Stimulated activated CD8-positive, alpha-beta memory T cell treated with anti-CD3 and anti-CD28 coated beads, Interleukin-2, amount 100 ng/mL, for 1 hour (primary cell): Measurements from ENCODE around the gene CRYBA2.

Experiments
- DNase-seq, 2 donors: peaks; one replicate each; pipeline ENCODE4 v3.0.0-alpha.2; 2020; ENCODE audit warnings: low read depth in 2 of 2

The CRYBA2 gene

GRCh38 chr2:218993345-218994315, at the start of gene CRYBA2:
CRYBA2 (minus strand) TSS chr2:218993422; CDS start chr2:218993176, 246 bp downstream.
- DNase-seq = no peak

GRCh38 chr2:219042750-219043149, 49.5 kb upstream of the CRYBA2 start:
- DNase-seq = no peak

- no peak for DNase-seq
These were observed 48.9 kb upstream of the CRYBA2 start for GRCh38 chr2:219042157-219042556.

- DNase-seq = no peak
These were observed 48.0 kb upstream of the CRYBA2 start, which contains the start of gene CFAP65 for GRCh38 chr2:219041252-219041651. CFAP65 (minus strand) TSS chr2:219041516; CDS start chr2:219039048, 2,468 bp downstream.

DNA sequence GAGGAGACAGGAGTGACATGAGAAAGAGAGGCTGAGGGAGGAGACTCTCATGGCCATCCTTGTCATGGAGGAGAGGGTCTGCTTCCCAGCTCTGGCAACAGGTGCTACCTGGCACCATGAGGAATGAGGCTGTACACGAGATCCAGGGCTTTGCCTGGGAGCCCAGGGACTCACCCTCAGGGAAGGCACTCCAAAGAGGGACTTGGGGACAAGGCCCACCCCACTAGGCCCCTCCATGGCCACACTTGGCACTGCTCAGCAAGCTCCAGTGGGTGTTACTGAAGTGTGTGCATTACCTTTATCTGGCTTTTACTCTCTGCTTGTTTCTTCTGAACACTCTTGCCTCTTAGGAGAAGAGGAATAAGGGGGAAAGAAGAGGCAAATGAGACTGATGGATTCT, 45.4 kb upstream of the CRYBA2 start:
- no peak for DNase-seq

- no peak for DNase-seq
These were observed 44.7 kb upstream of the CRYBA2 start for GRCh38 chr2:219037783-219038499.

DNA sequence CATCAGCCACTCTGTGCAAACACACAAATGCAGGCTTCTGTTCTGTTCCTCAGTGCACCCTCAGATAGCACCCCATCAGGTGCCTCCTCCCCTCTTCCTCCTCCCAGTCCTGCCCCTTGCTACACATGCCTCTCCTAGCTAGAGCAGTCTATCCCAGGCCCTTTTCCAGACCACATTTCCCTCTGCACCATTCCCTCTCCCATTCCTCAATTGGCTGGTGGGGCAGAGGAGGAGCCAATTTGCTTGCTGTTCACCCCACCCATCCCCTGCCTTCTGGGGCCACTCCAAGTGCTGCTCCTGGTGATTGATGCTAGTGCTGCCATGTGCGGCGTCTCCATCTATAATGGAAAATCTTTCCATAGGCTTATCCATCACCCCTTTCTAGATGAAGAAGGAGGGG, 42.7 kb upstream of the CRYBA2 start:
- no peak for DNase-seq

- DNase-seq = no peak
These were observed 41.6 kb upstream of the CRYBA2 start for GRCh38 chr2:219034823-219035222.

DNA sequence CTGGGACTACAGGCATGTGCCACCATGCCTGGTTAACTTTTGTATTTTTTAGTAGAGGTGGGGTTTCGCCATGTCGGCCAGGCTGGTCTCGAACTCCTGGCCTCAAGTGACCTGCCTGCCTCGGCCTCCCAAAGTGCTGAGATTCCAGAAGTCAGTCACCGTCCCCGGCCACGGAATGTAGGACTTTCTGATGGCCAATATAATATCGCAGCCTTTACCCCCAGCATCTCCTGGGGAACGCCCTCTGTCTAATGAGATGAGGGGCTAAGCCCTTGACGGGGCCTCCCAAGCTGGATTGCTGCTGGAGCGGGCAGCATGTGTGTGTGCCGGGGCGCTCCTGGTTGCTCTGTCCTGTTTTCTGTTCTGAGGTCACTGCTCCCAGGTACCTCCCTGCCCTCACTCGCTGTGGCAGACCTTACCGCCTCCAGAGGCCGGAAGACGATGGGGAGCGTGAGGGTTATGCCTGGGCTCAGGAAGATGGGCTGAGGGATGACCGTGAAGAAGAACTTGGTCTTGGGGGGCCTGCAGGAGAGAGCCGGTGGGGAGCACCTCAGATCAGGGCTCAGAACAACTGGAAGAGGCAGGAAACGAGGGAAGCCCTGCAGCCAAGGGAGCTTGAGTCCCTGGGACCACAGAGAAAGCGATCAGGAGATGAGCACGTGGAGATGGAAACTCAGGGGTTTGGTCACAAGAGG, 39.0 kb upstream of the CRYBA2 start:
- no peak for DNase-seq

DNA sequence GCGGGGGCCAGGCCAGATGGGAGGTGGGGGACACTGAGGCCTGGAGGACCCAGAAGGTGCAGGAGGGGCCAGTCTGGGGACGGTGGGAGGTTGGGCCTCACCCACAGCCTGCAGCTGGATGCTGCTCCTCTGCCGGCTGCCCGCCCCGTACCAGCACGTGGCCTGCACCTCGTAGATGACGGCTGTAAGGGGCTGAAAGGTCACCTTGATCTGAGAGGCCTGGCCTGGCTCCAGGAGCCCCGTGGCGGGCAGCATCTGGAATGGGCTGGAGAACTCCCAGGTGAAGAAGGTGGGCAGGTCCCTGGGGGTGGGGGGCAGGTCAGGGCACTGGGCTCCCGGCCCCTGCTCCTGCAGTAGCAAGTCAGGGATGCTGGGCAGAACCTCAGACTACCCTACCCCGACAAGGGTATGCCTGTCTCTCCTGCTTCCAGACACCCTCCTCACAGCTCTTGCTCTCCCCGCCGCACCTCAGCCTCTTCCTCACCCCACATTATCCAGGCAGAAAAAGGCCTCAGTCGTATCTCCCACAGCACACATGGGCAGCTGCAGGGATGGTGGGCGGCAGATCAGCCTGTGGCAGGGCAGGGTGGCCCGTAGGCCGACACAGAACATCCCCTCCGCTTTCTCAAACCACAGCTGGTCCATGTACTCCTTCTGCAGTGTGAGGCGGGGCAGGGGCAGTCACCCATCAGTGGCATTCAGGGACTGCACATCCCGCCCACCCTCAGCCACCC, 38.0 kb upstream of the CRYBA2 start:
- no peak for DNase-seq

GRCh38 chr2:219030177-219030940, 37.1 kb upstream of the CRYBA2 start:
- no peak for DNase-seq

- peak; percentile 34 to 62 for DNase-seq
These were observed 36.6 kb upstream of the CRYBA2 start for GRCh38 chr2:219029829-219030165.

GRCh38 chr2:219028996-219029828, 36.0 kb upstream of the CRYBA2 start:
- DNase-seq = no peak

GRCh38 chr2:219028141-219028540, 34.9 kb upstream of the CRYBA2 start:
- no peak for DNase-seq

GRCh38 chr2:219027511-219028055, 34.4 kb upstream of the CRYBA2 start:
- DNase-seq = no peak

DNA sequence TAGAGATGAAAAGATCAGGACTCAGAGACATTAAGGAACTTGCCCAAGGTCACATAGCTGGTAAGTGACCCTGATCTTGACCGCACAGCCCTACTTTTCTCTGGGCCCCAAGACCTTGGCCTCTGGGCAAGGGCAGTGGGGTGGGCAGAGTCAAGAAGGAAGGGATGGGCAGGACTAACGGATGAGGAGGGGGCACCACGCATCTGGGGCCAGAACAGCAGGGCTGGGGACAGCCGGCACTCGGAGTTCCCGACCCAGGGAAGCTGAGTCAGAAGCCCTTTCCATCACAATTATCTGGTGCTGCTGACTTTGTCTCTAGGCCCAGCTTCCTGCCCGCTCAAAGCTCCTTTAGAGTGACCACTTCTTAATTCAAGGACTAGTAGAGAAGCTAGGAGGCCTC, 33.7 kb upstream of the CRYBA2 start:
- no peak for DNase-seq

GRCh38 chr2:219025637-219026585, 32.7 kb upstream of the CRYBA2 start:
- no peak for DNase-seq

DNA sequence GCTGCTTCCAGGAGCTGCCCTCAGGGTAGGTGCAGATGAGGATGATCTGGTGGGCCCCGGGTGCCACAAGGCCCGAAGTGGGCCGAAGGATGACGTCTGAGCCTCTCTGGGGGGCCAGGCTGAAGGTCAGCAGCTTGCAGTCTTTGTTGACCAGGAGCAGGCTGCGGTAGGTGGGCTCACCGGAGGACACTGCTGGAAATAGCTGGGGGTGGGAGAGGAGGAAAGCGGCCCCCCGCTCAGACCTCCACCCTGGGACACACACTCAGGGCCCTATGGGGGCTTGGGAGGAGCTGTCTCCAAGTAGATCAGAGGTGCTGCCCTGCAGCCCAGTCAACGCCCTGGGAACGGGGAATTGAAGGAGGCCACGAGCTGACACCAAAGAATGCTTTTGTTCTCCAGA, 30.8 kb upstream of the CRYBA2 start:
- no peak for DNase-seq
